ENCODE data around the gene IMPDH2. TPM values are rescaled to one million over a fixed set of nuclear protein-coding genes. Genes with fewer than 3 reads are reported as not detected.
A peak's percentile ranks its signal among the peaks of the same experiment; 100 is the strongest.

The IMPDH2 gene
- 100 to 1,000 TPM; 108 to 156 (median 128) TPM for total RNA-seq

- TF ChIP-seq CTCF (IDR thresholded peaks at IDR 0.05) (peak in 3 of 5 experiments; percentile 11 to 56 (median 42)), POLR2A (IDR thresholded peaks at IDR 0.05) (peak; percentile 92 to 96), EP300 (IDR thresholded peaks at IDR 0.05) (peak; percentile 91 to 100)
- Histone ChIP-seq H3K4me1 (peaks cover 0 to 47% (median 10%) of the 10 kb centered on the region in 4 donors), H3K27me3 (no peaks in the 10 kb centered on the region), H3K27ac (peak within 1 kb of the TSS; percentile 90 to 99 (median 96)), H3K36me3 (peaks cover 6 to 74% (median 18%) of the 10 kb centered on the region in 3 donors), H3K9me3 (no peaks in the 10 kb centered on the region), H3K4me3 (peak within 1 kb of the TSS; percentile 52 to 84 (median 74))
- WGBS, 2 donors: 3% methylated on average over 36 to 45 of the region's 55 CpGs
- peak; percentile 90 for DNase-seq (ENCODE audit: low spot score in 2 of 2)
Measured at GRCh38 chr3:49028673-49029562, at the start of gene IMPDH2. TSS of gene IMPDH2 (minus strand) at chr3:49029398. CDS start at chr3:49029350, 48 bp downstream.

- Histone ChIP-seq H3K4me3 (no peak overlapping the region), H3K27ac (no peak overlapping the region), H3K36me3 (peaks cover 0 to 67% (median 31%) of the 10 kb centered on the region in 3 donors), H3K27me3 (no peaks in the 10 kb centered on the region), H3K4me1 (peaks cover 0 to 11% (median 0%) of the 10 kb centered on the region in 4 donors), H3K9me3 (no peaks in the 10 kb centered on the region)
- no peak for DNase-seq (ENCODE audit: low spot score in 2 of 2)
- TF ChIP-seq CTCF (IDR thresholded peaks at IDR 0.05): no peak
- TF ChIP-seq POLR2A (IDR thresholded peaks at IDR 0.05): no peak
- no peak for TF ChIP-seq EP300 (IDR thresholded peaks at IDR 0.05)
- WGBS, 2 donors: 66 to 83% methylated on average over 4 of the region's 4 CpGs
Measured at GRCh38 chr3:49076646-49077045, 47.4 kb upstream of the IMPDH2 start.

- H3K27ac ChIP-seq: no peak overlapping the region
- no peak overlapping the region for H3K4me3 ChIP-seq
- H3K4me1 ChIP-seq: peaks cover 0 to 9% (median 0%) of the 10 kb centered on the region in 4 donors
- TF ChIP-seq CTCF (IDR thresholded peaks at IDR 0.05): no peak
- no peak for TF ChIP-seq POLR2A (IDR thresholded peaks at IDR 0.05)
- no peak for TF ChIP-seq EP300 (IDR thresholded peaks at IDR 0.05)
- no peaks in the 10 kb centered on the region for H3K9me3 ChIP-seq
- WGBS, 2 donors: 96% methylated on average over 13 of the region's 13 CpGs
- no peaks in the 10 kb centered on the region for H3K27me3 ChIP-seq
- peaks cover 0 to 72% (median 31%) of the 10 kb centered on the region in 3 donors for H3K36me3 ChIP-seq
- DNase-seq (ENCODE audit: low spot score in 2 of 2): no peak
Measured at GRCh38 chr3:49076116-49076515, 46.9 kb upstream of the IMPDH2 start.

DNA sequence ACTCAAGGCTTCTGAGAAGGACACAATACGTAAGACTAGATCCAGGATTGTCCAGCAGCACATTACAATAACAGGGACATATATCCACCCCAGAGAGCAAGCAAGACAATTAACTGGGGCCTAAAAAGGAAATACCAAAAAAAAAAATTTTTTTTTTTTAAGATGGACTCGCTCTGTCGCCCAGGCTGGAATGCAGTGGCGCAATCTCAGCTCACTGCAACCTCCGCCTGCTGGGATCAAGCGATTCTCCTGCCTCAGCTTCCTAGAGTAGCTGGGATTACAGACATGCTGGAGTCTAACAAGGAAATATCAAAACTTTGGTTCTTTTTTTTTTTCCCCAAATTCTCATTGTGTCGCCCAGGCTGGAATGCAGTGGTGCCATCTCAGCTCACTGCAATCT lies 28.8 kb upstream of the IMPDH2 start:
- peaks cover 4 to 86% (median 20%) of the 10 kb centered on the region in 3 donors for H3K36me3 ChIP-seq
- TF ChIP-seq EP300 (IDR thresholded peaks at IDR 0.05) (no peak), CTCF (IDR thresholded peaks at IDR 0.05) (no peak), POLR2A (IDR thresholded peaks at IDR 0.05) (no peak)
- DNase-seq (ENCODE audit: low spot score in 2 of 2): no peak
- no peak overlapping the region for H3K27ac ChIP-seq
- no peaks in the 10 kb centered on the region for H3K27me3 ChIP-seq
- 89 to 91% methylated on average over 7 of the region's 7 CpGs for WGBS, 2 donors
- H3K4me3 ChIP-seq: no peak overlapping the region
- no peaks in the 10 kb centered on the region for H3K4me1 ChIP-seq
- H3K9me3 ChIP-seq: no peaks in the 10 kb centered on the region

GRCh38 chr3:49057268-49057667 lies 28.1 kb upstream of the IMPDH2 start:
- 84 to 95% methylated on average over 6 to 10 of the region's 10 CpGs for WGBS, 2 donors
- Histone ChIP-seq H3K27me3 (no peaks in the 10 kb centered on the region), H3K4me3 (no peak overlapping the region), H3K4me1 (no peaks in the 10 kb centered on the region), H3K36me3 (peaks cover 4 to 86% (median 20%) of the 10 kb centered on the region in 3 donors), H3K27ac (no peak overlapping the region), H3K9me3 (no peaks in the 10 kb centered on the region)
- TF ChIP-seq CTCF (IDR thresholded peaks at IDR 0.05) (no peak), POLR2A (IDR thresholded peaks at IDR 0.05) (no peak), EP300 (IDR thresholded peaks at IDR 0.05) (no peak)
- DNase-seq (ENCODE audit: low spot score in 2 of 2): no peak
